Measurements from ENCODE around the gene FOXS1.

The FOXS1 gene

GRCh38 chr20:31857861-31858759 lies 12.7 kb upstream of the FOXS1 start:
- no peak overlapping the region for H3K27ac ChIP-seq (ENCODE audit: low read depth, low read length)
- WGBS (ENCODE audit: extremely low coverage, insufficient coverage, insufficient read length) = no CpG with 5 or more reads among the region's 15 CpGs
- no peak overlapping the region for H2BK12ac ChIP-seq (ENCODE audit: low read length)
- no peak overlapping the region for H3K14ac ChIP-seq (ENCODE audit: low read length)
- H3K4me2 ChIP-seq (ENCODE audit: low read length) = no peak overlapping the region
- H2AFZ ChIP-seq (ENCODE audit: insufficient read depth, low read length, poor library complexity) = no peak overlapping the region
- H4K8ac ChIP-seq (ENCODE audit: low read depth, low read length) = no peak overlapping the region
- no peak overlapping the region for H3K23ac ChIP-seq (ENCODE audit: low read length)
- H3K4me3 ChIP-seq (ENCODE audit: low read depth, low read length) = no peak overlapping the region
- H3K9ac ChIP-seq (ENCODE audit: low read length) = no peak overlapping the region
- H3K79me1 ChIP-seq (ENCODE audit: low read length) = no peaks in the 10 kb centered on the region
- H3K36me3 ChIP-seq (ENCODE audit: control insufficient read depth in 1 of 2, insufficient read depth in 2 of 2, low read length in 2 of 2) = no peaks in the 10 kb centered on the region
- H4K91ac ChIP-seq (ENCODE audit: low read depth, low read length) = no peak overlapping the region
- H3K9me3 ChIP-seq (ENCODE audit: insufficient read depth, low read depth, low read length) = no peaks in the 10 kb centered on the region
- no peaks in the 10 kb centered on the region for H3K79me2 ChIP-seq (ENCODE audit: control insufficient read depth, insufficient read depth, low read length, poor library complexity)
- H2BK5ac ChIP-seq (ENCODE audit: low read depth, low read length, poor library complexity) = no peak overlapping the region
- no peak overlapping the region for H3K4ac ChIP-seq (ENCODE audit: low read depth, low read length)
- peaks cover 12 to 14% of the 10 kb centered on the region in 2 experiments for H3K4me1 ChIP-seq (ENCODE audit: control insufficient read depth in 1 of 2, insufficient read depth in 2 of 2, low read length in 2 of 2)
- no peak overlapping the region for H2BK120ac ChIP-seq (ENCODE audit: insufficient read depth, low read length, poor library complexity)
- H2AK5ac ChIP-seq (ENCODE audit: low read length) = no peak overlapping the region
- no peak overlapping the region for H4K12ac ChIP-seq (ENCODE audit: low read depth, low read length)
- no peak overlapping the region for H3K18ac ChIP-seq (ENCODE audit: low read length)
- no peaks in the 10 kb centered on the region for H3K27me3 ChIP-seq (ENCODE audit: insufficient read depth, low read length)
- DNase-seq = no peak

GRCh38 chr20:31856516-31856915 lies 11.1 kb upstream of the FOXS1 start:
- Histone ChIP-seq H3K23ac (ENCODE audit: low read length) (no peak overlapping the region), H3K27me3 (ENCODE audit: insufficient read depth, low read length) (no peaks in the 10 kb centered on the region), H3K18ac (ENCODE audit: low read length) (no peak overlapping the region), H3K4me2 (ENCODE audit: low read length) (no peak overlapping the region), H3K79me1 (ENCODE audit: low read length) (no peaks in the 10 kb centered on the region), H3K79me2 (ENCODE audit: control insufficient read depth, insufficient read depth, low read length, poor library complexity) (no peaks in the 10 kb centered on the region), H3K9ac (ENCODE audit: low read length) (no peak overlapping the region), H2BK120ac (ENCODE audit: insufficient read depth, low read length, poor library complexity) (no peak overlapping the region), H3K27ac (ENCODE audit: low read depth, low read length) (no peak overlapping the region), H3K4ac (ENCODE audit: low read depth, low read length) (no peak overlapping the region), H2AFZ (ENCODE audit: insufficient read depth, low read length, poor library complexity) (no peak overlapping the region), H3K4me3 (ENCODE audit: low read depth, low read length) (no peak overlapping the region), H2AK5ac (ENCODE audit: low read length) (no peak overlapping the region), H3K4me1 (ENCODE audit: control insufficient read depth in 1 of 2, insufficient read depth in 2 of 2, low read length in 2 of 2) (peaks cover 9 to 10% of the 10 kb centered on the region in 2 experiments), H4K12ac (ENCODE audit: low read depth, low read length) (no peak overlapping the region), H3K36me3 (ENCODE audit: control insufficient read depth in 1 of 2, insufficient read depth in 2 of 2, low read length in 2 of 2) (no peaks in the 10 kb centered on the region), H2BK5ac (ENCODE audit: low read depth, low read length, poor library complexity) (no peak overlapping the region), H4K8ac (ENCODE audit: low read depth, low read length) (no peak overlapping the region), H3K14ac (ENCODE audit: low read length) (no peak overlapping the region), H2BK12ac (ENCODE audit: low read length) (no peak overlapping the region), H3K9me3 (ENCODE audit: insufficient read depth, low read depth, low read length) (no peaks in the 10 kb centered on the region), H4K91ac (ENCODE audit: low read depth, low read length) (no peak overlapping the region)
- DNase-seq = no peak
- no CpG with 5 or more reads among the region's 3 CpGs for WGBS (ENCODE audit: extremely low coverage, insufficient coverage, insufficient read length)

GRCh38 chr20:31853481-31853880 lies 8.1 kb upstream of the FOXS1 start:
- Histone ChIP-seq H3K4me2 (ENCODE audit: low read length) (no peak overlapping the region), H2BK12ac (ENCODE audit: low read length) (no peak overlapping the region), H3K18ac (ENCODE audit: low read length) (no peak overlapping the region), H2AFZ (ENCODE audit: insufficient read depth, low read length, poor library complexity) (no peak overlapping the region), H2BK120ac (ENCODE audit: insufficient read depth, low read length, poor library complexity) (no peak overlapping the region), H3K27me3 (ENCODE audit: insufficient read depth, low read length) (peaks cover 2% of the 10 kb centered on the region), H3K23ac (ENCODE audit: low read length) (no peak overlapping the region), H4K8ac (ENCODE audit: low read depth, low read length) (no peak overlapping the region), H4K91ac (ENCODE audit: low read depth, low read length) (no peak overlapping the region), H4K12ac (ENCODE audit: low read depth, low read length) (no peak overlapping the region), H2BK5ac (ENCODE audit: low read depth, low read length, poor library complexity) (no peak overlapping the region), H3K9me3 (ENCODE audit: insufficient read depth, low read depth, low read length) (peaks cover 2% of the 10 kb centered on the region), H3K79me2 (ENCODE audit: control insufficient read depth, insufficient read depth, low read length, poor library complexity) (no peaks in the 10 kb centered on the region), H3K27ac (ENCODE audit: low read depth, low read length) (no peak overlapping the region), H3K4me3 (ENCODE audit: low read depth, low read length) (no peak overlapping the region), H3K79me1 (ENCODE audit: low read length) (no peaks in the 10 kb centered on the region), H3K4ac (ENCODE audit: low read depth, low read length) (no peak overlapping the region), H3K14ac (ENCODE audit: low read length) (no peak overlapping the region), H2AK5ac (ENCODE audit: low read length) (no peak overlapping the region), H3K36me3 (ENCODE audit: control insufficient read depth in 1 of 2, insufficient read depth in 2 of 2, low read length in 2 of 2) (no peaks in the 10 kb centered on the region), H3K4me1 (ENCODE audit: control insufficient read depth in 1 of 2, insufficient read depth in 2 of 2, low read length in 2 of 2) (no peaks in the 10 kb centered on the region), H3K9ac (ENCODE audit: low read length) (no peak overlapping the region)
- no peak for DNase-seq
- WGBS (ENCODE audit: extremely low coverage, insufficient coverage, insufficient read length) = no CpG with 5 or more reads among the region's 7 CpGs

GRCh38 chr20:31851240-31851955 lies 6.0 kb upstream of the FOXS1 start:
- no CpG with 5 or more reads among the region's 11 CpGs for WGBS (ENCODE audit: extremely low coverage, insufficient coverage, insufficient read length)
- Histone ChIP-seq H4K91ac (ENCODE audit: low read depth, low read length) (no peak overlapping the region), H4K8ac (ENCODE audit: low read depth, low read length) (no peak overlapping the region)

More at GRCh38 chr20:31851240-31851955, 6.0 kb upstream of the FOXS1 start:
- Histone ChIP-seq H4K12ac (ENCODE audit: low read depth, low read length) (no peak overlapping the region), H3K79me2 (ENCODE audit: control insufficient read depth, insufficient read depth, low read length, poor library complexity) (no peaks in the 10 kb centered on the region), H3K4me2 (ENCODE audit: low read length) (no peak overlapping the region), H3K27me3 (ENCODE audit: insufficient read depth, low read length) (peaks cover 2% of the 10 kb centered on the region), H3K4me1 (ENCODE audit: control insufficient read depth in 1 of 2, insufficient read depth in 2 of 2, low read length in 2 of 2) (no peaks in the 10 kb centered on the region), H3K14ac (ENCODE audit: low read length) (no peak overlapping the region), H3K9ac (ENCODE audit: low read length) (no peak overlapping the region), H2BK120ac (ENCODE audit: insufficient read depth, low read length, poor library complexity) (no peak overlapping the region), H3K4me3 (ENCODE audit: low read depth, low read length) (no peak overlapping the region), H2AFZ (ENCODE audit: insufficient read depth, low read length, poor library complexity) (no peak overlapping the region), H3K27ac (ENCODE audit: low read depth, low read length) (no peak overlapping the region), H3K9me3 (ENCODE audit: insufficient read depth, low read depth, low read length) (peaks cover 2% of the 10 kb centered on the region), H3K18ac (ENCODE audit: low read length) (no peak overlapping the region), H2BK5ac (ENCODE audit: low read depth, low read length, poor library complexity) (no peak overlapping the region), H3K4ac (ENCODE audit: low read depth, low read length) (no peak overlapping the region), H3K23ac (ENCODE audit: low read length) (no peak overlapping the region), H2BK12ac (ENCODE audit: low read length) (no peak overlapping the region), H2AK5ac (ENCODE audit: low read length) (no peak overlapping the region), H3K79me1 (ENCODE audit: low read length) (no peaks in the 10 kb centered on the region), H3K36me3 (ENCODE audit: control insufficient read depth in 1 of 2, insufficient read depth in 2 of 2, low read length in 2 of 2) (no peaks in the 10 kb centered on the region)
- peak in 1 of 2 donors; percentile 33 for DNase-seq
